GM19463 (cell line): Measurements from ENCODE around the gene UBALD2.
A peak's percentile ranks its signal among the peaks of the same experiment; 100 is the strongest.
"Not testable (repeated sequence)": the region's sequence is repeated elsewhere in the genome, so short reads cannot be mapped to it uniquely, and the experiment has no call there.

ENCODE experiments used
- ATAC-seq: cut with Tn5 transposase; IDR thresholded peaks from one replicate; pipeline ENCODE4 v1.9.1; 2021; ENCODE audit warnings: mild to moderate bottlenecking, moderate library complexity; ENCODE audit not compliant: unreplicated experiment

Gene UBALD2

DNA sequence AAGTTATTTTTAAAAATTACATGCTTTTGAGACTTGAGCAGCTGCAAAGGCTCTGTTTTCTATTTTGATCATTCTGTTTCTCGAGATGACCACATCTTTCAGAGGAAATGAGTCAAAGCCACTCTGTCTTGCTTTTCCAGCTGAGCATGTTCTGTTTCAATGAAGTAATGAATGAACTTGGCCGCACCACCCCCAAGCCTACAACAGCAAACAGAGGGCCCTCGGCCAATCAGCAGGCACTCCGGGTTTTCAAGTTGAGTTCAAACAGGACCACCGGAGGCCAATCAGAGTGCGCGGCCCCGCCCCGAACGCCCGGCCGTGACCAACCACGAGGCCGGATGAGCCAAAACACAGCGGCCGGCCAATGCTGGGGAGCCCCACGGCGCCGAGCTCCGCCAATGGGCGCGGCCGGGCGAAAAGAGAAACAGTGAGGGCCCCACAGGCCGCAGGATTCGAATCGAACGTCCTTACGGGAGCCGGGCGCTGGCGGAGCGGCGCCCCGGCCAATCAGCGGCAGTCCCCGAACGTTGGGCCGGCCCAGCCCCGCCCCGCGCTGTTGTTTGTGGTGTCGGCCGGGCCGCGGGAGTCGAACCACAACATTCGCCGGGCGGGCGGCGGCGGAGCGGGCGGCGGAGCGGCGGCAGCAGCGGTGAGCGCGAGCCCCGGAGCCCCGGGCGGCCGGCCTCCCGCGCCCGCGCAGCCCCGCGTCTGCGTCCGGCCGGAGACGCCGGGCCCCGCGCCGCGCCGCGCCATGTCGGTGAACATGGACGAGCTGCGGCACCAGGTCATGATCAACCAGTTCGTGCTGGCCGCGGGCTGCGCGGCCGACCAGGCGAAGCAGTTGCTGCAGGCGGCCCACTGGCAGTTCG lies at the start of gene UBALD2:
Gene UBALD2, plus strand, starts transcription at position 594 of the 869 bp plus-strand sequence. Its CDS starts 158 bp downstream, at position 752.
- peak; percentile 74 for ATAC-seq

GRCh38 chr17:76217081-76217480 lies 48.1 kb upstream of the UBALD2 start:
- no peak for ATAC-seq

GRCh38 chr17:76219670-76220383 lies 45.3 kb upstream of the UBALD2 start:
- ATAC-seq: no peak

DNA sequence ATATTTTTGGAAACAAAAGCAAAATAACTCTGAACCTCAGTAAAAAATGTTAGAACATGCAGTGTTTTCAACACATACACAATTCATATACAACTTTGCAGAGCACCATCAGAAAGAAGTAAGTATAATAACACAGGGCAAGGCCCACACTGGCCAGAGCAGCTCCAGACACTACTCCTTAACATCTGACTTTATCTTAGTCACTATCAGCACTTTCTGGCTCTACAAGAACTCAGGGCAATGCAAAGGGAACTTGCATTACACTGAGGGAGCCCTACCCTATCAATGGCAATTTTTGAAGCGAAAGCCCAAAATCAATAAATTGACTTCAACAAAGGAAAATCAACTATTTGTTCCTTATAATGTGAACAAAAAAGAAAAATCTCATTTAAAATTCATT lies 41.3 kb upstream of the UBALD2 start:
- no peak for ATAC-seq

- not testable (repeated sequence) for ATAC-seq
Measured at GRCh38 chr17:76225373-76226086, 39.6 kb upstream of the UBALD2 start.

GRCh38 chr17:76226749-76227148 lies 38.4 kb upstream of the UBALD2 start:
- not testable (repeated sequence) for ATAC-seq

DNA sequence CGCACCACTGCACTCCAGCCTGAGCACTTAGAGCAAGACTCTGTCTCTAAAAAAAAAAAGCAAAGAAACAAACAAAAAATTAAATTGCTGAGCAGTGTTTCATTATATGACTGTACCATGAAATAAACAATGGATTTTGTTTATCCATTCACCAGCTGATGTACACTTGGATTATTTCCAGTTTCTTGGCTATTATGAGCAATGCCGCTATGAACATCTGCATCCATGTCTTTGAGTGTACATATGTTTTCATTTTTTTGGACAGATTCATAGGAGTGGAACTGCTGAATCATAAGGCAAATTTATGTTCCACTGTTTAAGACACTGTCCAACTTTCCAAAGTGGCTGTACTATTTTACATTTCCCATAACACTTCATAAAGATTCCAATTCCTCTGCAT lies 32.8 kb upstream of the UBALD2 start:
- no peak for ATAC-seq

DNA sequence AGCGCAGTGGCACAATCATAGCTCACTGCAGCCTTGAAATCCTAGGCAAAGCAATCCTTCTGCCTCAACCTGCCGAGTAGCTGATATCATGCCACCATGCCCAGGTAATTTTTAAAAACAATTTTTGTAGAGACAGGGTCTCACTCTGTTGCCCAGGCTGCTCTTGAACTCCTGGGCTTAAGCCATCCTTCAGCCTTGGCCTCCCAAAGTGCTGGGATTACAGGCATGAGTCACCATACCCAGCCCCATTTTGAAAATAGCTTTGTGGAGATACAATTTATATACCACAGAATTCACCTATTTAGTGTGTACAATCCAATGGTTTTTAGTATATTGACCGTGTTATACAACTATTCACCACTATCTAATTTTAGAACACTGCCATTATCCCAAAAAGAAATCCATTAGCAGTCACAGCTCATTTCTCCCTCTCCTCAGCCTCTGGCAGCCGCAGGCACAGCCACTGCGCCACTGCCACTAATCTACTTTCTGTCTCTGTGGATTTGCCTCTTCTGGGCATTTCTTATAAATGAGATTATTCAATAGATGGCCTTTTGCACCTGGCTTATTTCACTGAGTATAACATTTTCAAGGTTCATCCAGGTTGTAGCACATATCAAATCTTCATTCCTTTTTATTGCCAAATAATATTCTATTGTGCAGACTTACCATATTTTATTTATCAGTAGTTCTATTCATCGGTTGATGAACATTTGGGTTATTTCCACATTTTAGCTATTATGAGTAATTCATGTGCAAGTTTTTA lies 31.4 kb upstream of the UBALD2 start:
- no peak for ATAC-seq

- no peak for ATAC-seq
Measured at GRCh38 chr17:76234354-76234679, 30.8 kb upstream of the UBALD2 start.

- no peak for ATAC-seq
Measured at GRCh38 chr17:76235883-76236282, 29.3 kb upstream of the UBALD2 start.

GRCh38 chr17:76236603-76237002 lies 28.5 kb upstream of the UBALD2 start:
- no peak for ATAC-seq

DNA sequence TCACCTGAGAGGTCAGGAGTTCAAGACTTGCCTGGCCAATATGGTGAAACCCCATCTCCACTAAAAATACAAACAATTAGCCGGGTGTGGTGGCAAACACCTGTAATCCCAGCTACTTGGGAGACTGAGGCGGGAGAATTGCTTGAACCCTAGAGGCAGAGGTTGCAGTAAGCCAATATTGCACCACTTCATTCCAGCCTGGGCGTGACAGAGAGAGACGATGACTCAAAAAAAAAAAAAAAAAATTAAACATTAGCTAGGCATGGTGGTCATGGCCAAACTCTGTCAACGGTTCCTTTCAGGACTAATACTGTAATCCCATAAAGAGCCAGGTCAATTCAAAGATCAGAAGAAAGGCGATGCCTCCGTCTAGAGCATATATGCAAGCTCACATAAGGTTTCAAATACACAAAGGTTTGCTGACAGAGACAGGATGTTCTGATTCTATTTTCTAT lies 27.3 kb upstream of the UBALD2 start:
- no peak for ATAC-seq

- ATAC-seq: no peak
Measured at GRCh38 chr17:76238847-76239537, 26.2 kb upstream of the UBALD2 start.

GRCh38 chr17:76239538-76240274 lies 25.4 kb upstream of the UBALD2 start:
- peak; percentile 6 for ATAC-seq

GRCh38 chr17:76240461-76241203 lies 24.5 kb upstream of the UBALD2 start, which contains the start of gene RNF157:
Gene RNF157 (minus strand): TSS chr17:76240493. CDS start chr17:76240240, 253 bp downstream.
- peak; percentile 80 for ATAC-seq

DNA sequence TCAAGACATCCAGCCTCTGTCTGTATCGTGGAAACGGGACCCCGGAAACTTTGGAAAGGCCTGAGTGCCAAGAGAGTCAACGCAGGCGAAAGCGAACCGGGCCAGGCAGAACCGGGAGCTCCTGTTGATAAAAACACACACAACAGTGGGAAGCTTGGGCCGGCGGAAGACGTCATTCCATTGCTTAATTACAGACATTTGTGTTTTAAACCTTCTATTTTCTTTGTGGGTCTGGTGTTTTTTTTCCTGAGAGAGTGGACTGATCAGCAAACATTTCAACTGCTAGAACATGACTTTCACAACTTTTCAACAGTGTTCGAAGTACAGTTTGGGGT lies 24.0 kb upstream of the UBALD2 start:
- ATAC-seq: no peak

- no peak for ATAC-seq
Measured at GRCh38 chr17:76241691-76242255, 23.4 kb upstream of the UBALD2 start.
